ENCODE data around the gene FADS2. TPM values are rescaled to one million over a fixed set of nuclear protein-coding genes. Genes with fewer than 3 reads are reported as not detected.

Gene FADS2
- total and polyA plus RNA-seq, 2 experiments from 2014 or later, result 124 to 392 TPM

- Histone ChIP-seq H2AFZ (peak overlapping the region; percentile 87; the same call in 1 of the 2 replicates), H3F3A (replicated peaks; ENCODE audit: low read depth) (peaks cover 17% of the 10 kb centered on the region; the same call in 1 of the 2 replicates), H3K79me2 (replicated peaks; ENCODE audit: insufficient read depth) (peaks cover 46% of the 10 kb centered on the region), H3K4me3 (peak overlapping the region; percentile 82), H3K4me2 (peak overlapping the region; percentile 87), H4K20me1 (replicated peaks; ENCODE audit: insufficient read depth) (peaks cover 16% of the 10 kb centered on the region), H3K36me3 (ENCODE audit: insufficient read depth) (peaks cover 12% of the 10 kb centered on the region), H3K4me1 (ENCODE audit: insufficient read depth) (0 out of 2 replicates have a peak, but pooled peaks cover 5% of the 10 kb centered on the region), H3K9me2 (ENCODE audit: insufficient read depth) (no peaks in the 10 kb centered on the region), H3K27me3 (ENCODE audit: insufficient read depth) (no peaks in the 10 kb centered on the region), H3K27ac (ENCODE audit: low read depth) (peak overlapping the region; percentile 92)
- peak; percentile 80 for DNase-seq (ENCODE audit: low spot score)
- TF ChIP-seq POLR2AphosphoS5 (IDR thresholded peaks at IDR 0.05; ENCODE audit: low read depth) (no peak), CTCF (conservative IDR thresholded peaks at IDR 0.05; ENCODE audit: low read depth in 2 of 2) (peak in 1 of 2 experiments; percentile 8; a peak in 1 of 4 replicates), CREB1 (CRISPR knock-in tag; IDR thresholded peaks at IDR 0.05; ENCODE audit: low read depth) (peak; percentile 65)
- Mint-ChIP-seq H3K4me3 (peak overlapping the region; percentile 91), H3K27ac (peak overlapping the region; percentile 100), H3K36me3 (ENCODE audit: low read depth) (peaks cover 72% of the 10 kb centered on the region), H3K27me3 (ENCODE audit: insufficient read depth, low read depth, poor library complexity) (peaks cover 9% of the 10 kb centered on the region), H3K4me1 (peaks cover 12% of the 10 kb centered on the region), H3K9me3 (no peaks in the 10 kb centered on the region)
- ATAC-seq, result peak; percentile 53
Measured at GRCh38 chr11:61791737-61792309, 36.3 kb upstream of the FADS2 start.

GRCh38 chr11:61792310-61793082 lies 35.6 kb upstream of the FADS2 start, which contains the start of the genes FEN1 and TMEM258:
Gene FEN1 (plus strand): TSS chr11:61792911. CDS start chr11:61795362, 2,451 bp downstream.
Gene TMEM258 (minus strand): TSS chr11:61792599. CDS start chr11:61792558, 41 bp downstream.
- H3K36me3 ChIP-seq (ENCODE audit: insufficient read depth), result peaks cover 7% of the 10 kb centered on the region
- Mint-ChIP-seq H3K9me3 (no peaks in the 10 kb centered on the region), H3K36me3 (ENCODE audit: low read depth) (peaks cover 73% of the 10 kb centered on the region), H3K4me3 (peak within 1 kb of the TSS; percentile 91), H3K27me3 (ENCODE audit: insufficient read depth, low read depth, poor library complexity) (peaks cover 9% of the 10 kb centered on the region), H3K27ac (peak within 1 kb of the TSS; percentile 100), H3K4me1 (peaks cover 17% of the 10 kb centered on the region)
- DNase-seq (ENCODE audit: low spot score) (peak; percentile 94), ATAC-seq (peak; percentile 89)
- H3F3A ChIP-seq (replicated peaks; ENCODE audit: low read depth), result peaks cover 17% of the 10 kb centered on the region; the same call in 1 of the 2 replicates
- peak within 1 kb of the TSS; percentile 87 for H2AFZ ChIP-seq
- peaks cover 9% of the 10 kb centered on the region for H4K20me1 ChIP-seq (replicated peaks; ENCODE audit: insufficient read depth)
- H3K4me1 ChIP-seq (ENCODE audit: insufficient read depth), result 0 out of 2 replicates have a peak, but pooled peaks cover 5% of the 10 kb centered on the region
- H3K27me3 ChIP-seq (ENCODE audit: insufficient read depth), result no peaks in the 10 kb centered on the region
- peak within 1 kb of the TSS; percentile 92 for H3K27ac ChIP-seq (ENCODE audit: low read depth)
- peaks cover 46% of the 10 kb centered on the region for H3K79me2 ChIP-seq (replicated peaks; ENCODE audit: insufficient read depth)
- H3K4me3 ChIP-seq, result peak within 1 kb of the TSS; percentile 82
- peak within 1 kb of the TSS; percentile 87 for H3K4me2 ChIP-seq
- H3K9me2 ChIP-seq (ENCODE audit: insufficient read depth), result no peaks in the 10 kb centered on the region
- TF ChIP-seq JUNB (IDR thresholded peaks at IDR 0.05; ENCODE audit: unreplicated experiment), result no peak
- no peak for TF ChIP-seq EZH2 (IDR thresholded peaks at IDR 0.05; ENCODE audit: low read depth, unreplicated experiment)
- no peak for TF ChIP-seq ZNF462 (CRISPR knock-in tag; IDR thresholded peaks at IDR 0.05)
- no peak for TF ChIP-seq EZH2phosphoT487 (IDR thresholded peaks at IDR 0.05; ENCODE audit: unreplicated experiment)
- TF ChIP-seq STAT1 (IDR thresholded peaks at IDR 0.05; ENCODE audit: unreplicated experiment), result no peak
- TF ChIP-seq POLR2AphosphoS5 (IDR thresholded peaks at IDR 0.05; ENCODE audit: low read depth), result peak; percentile 71
